Gastroesophageal sphincter (tissue), 4 donors: ENCODE data around the gene NPL. TPM values are rescaled to one million over a fixed set of nuclear protein-coding genes. Genes with fewer than 3 reads are reported as not detected.

Experiments
- ATAC-seq: fragments of 150-250 bp; one replicate; pipeline ENCODE4 v1.9.1; 2016; ENCODE audit warnings: mild to moderate bottlenecking, moderate library complexity
- H3K27ac ChIP-seq, 4 donors: fragments of 200-600 bp; sonication (generic) in 3 of 4; 1 replicate in 3 of 4; 2 replicates in 1 of 4; pipeline ENCODE4 v1.5.1; 2016 to 2019
- H3K27me3 ChIP-seq: fragments of 200-600 bp; sonication (generic); one replicate; pipeline ENCODE4 v1.5.1; 2019
- H3K36me3 ChIP-seq, 2 donors: fragments of 200-600 bp; sonication (generic); one replicate each; pipeline ENCODE4 v1.5.1; 2019; ENCODE audit warnings: control low read depth in 1 of 2
- H3K4me1 ChIP-seq, 3 donors: fragments of 200-600 bp; sonication (generic); 1 replicate in 2 of 3; 2 replicates in 1 of 3; pipeline ENCODE4 v1.5.1; 2016 to 2019; ENCODE audit warnings: control low read depth in 2 of 3
- H3K4me3 ChIP-seq, 2 donors: fragments of 200-600 bp; sonication (generic); one replicate each; pipeline ENCODE4 v1.5.1; 2019; ENCODE audit warnings: mild to moderate bottlenecking in 1 of 2, moderate library complexity in 1 of 2
- H3K9me3 ChIP-seq, 3 donors: fragments of 200-600 bp; sonication (generic); one replicate each; pipeline ENCODE4 v1.5.1; 2017 to 2019; ENCODE audit warnings: control low read depth in 2 of 3
- EP300 ChIP-seq: sonication (generic); formaldehyde crosslinking; IDR thresholded peaks from one replicate; pipeline ENCODE4 v1.6.1; 2017; ENCODE audit warnings: antibody characterized with exemption, mild to moderate bottlenecking
- POLR2A ChIP-seq, 2 donors: fragments of 450-650 bp; IDR thresholded peaks; one replicate each; pipeline ENCODE4 v1.6.1; 2017; ENCODE audit warnings: antibody characterized with exemption in 2 of 2, mild to moderate bottlenecking in 2 of 2, moderate library complexity in 1 of 2
- POLR2AphosphoS5 ChIP-seq: sonication (generic); formaldehyde crosslinking; IDR thresholded peaks from one replicate; pipeline ENCODE4 v1.6.1; 2017; ENCODE audit warnings: antibody characterized with exemption
- WGBS, 2 donors: methylation state at CpG; one replicate each; pipeline ENCODE4 v1.1.5; 2018; ENCODE audit warnings: low coverage in 1 of 2; 5-methylcytosine and 5-hydroxymethylcytosine counted together
- total RNA-seq, 4 donors: library from RNA; depleted of rRNA; stranded (reverse); fragments of >200 nt; gene quantifications; one replicate each; pipeline ENCODE4 v1.1.0, GENCODE V29; 2016
- TF ChIP-seq, protein P1 (sequence below), 4 experiments: fragments of 200-600 bp in 2 of 4; fragments of 450-650 bp in 2 of 4; sonication (generic) in 1 of 4; IDR thresholded peaks; one replicate each; pipeline ENCODE4 v1.5.1; 2017 to 2019; ENCODE audit warnings: antibody characterized with exemption in 4 of 4, mild to moderate bottlenecking in 2 of 4, moderate library complexity in 2 of 4

Gene NPL
- total RNA-seq, 4 donors from 2014 or later = 6.8 to 10.2 (median 7.9) TPM

DNA sequence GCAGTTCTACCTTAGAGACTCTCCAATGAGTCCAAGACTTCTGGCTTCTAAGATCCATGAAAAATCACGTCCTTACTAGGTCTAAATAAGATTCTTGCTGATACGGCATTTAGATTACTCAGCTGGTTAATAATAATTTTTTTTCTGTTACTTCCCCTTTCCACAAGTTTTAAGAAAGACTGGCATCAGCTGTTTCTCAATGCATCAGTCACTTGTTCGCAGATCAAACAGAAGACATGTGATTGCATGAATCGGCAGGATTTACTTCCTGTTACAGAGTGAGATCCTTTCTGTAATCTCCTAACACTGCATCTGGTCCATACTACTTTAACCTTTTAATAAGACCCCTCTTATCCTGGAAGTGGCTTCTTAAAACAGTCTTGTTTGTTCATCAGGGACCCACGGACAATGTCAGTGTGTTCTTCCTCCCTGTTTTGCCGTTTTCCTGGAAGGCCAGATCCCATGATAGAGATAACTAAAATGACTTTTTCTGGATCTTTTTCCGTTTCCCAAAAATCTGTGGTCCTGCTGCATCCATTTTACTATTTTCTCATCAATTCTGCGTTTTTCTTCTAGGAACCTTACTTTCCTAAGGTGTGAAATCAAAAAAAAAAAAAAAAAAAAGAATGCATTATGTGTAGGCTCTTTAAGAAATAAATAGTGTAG, 6.1 kb downstream of the NPL start:
- H3K27me3 ChIP-seq = no peaks in the 10 kb centered on the region
- ATAC-seq = no peak
- H3K9me3 ChIP-seq = no peaks in the 10 kb centered on the region
- H3K4me1 ChIP-seq = no peaks in the 10 kb centered on the region
- TF ChIP-seq, protein P1, sequence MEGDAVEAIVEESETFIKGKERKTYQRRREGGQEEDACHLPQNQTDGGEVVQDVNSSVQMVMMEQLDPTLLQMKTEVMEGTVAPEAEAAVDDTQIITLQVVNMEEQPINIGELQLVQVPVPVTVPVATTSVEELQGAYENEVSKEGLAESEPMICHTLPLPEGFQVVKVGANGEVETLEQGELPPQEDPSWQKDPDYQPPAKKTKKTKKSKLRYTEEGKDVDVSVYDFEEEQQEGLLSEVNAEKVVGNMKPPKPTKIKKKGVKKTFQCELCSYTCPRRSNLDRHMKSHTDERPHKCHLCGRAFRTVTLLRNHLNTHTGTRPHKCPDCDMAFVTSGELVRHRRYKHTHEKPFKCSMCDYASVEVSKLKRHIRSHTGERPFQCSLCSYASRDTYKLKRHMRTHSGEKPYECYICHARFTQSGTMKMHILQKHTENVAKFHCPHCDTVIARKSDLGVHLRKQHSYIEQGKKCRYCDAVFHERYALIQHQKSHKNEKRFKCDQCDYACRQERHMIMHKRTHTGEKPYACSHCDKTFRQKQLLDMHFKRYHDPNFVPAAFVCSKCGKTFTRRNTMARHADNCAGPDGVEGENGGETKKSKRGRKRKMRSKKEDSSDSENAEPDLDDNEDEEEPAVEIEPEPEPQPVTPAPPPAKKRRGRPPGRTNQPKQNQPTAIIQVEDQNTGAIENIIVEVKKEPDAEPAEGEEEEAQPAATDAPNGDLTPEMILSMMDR (IDR thresholded peaks at IDR 0.05) = no peak
- TF ChIP-seq EP300 (no peak), POLR2A (IDR thresholded peaks at IDR 0.05) (no peak), POLR2AphosphoS5 (no peak)
- H3K36me3 ChIP-seq = peaks cover 0 to 37% of the 10 kb centered on the region in 2 donors
- WGBS, 2 donors = 42 to 71% methylated on average over 4 to 8 of the region's 8 CpGs
- no peak overlapping the region for H3K4me3 ChIP-seq
- H3K27ac ChIP-seq = no peak overlapping the region

DNA sequence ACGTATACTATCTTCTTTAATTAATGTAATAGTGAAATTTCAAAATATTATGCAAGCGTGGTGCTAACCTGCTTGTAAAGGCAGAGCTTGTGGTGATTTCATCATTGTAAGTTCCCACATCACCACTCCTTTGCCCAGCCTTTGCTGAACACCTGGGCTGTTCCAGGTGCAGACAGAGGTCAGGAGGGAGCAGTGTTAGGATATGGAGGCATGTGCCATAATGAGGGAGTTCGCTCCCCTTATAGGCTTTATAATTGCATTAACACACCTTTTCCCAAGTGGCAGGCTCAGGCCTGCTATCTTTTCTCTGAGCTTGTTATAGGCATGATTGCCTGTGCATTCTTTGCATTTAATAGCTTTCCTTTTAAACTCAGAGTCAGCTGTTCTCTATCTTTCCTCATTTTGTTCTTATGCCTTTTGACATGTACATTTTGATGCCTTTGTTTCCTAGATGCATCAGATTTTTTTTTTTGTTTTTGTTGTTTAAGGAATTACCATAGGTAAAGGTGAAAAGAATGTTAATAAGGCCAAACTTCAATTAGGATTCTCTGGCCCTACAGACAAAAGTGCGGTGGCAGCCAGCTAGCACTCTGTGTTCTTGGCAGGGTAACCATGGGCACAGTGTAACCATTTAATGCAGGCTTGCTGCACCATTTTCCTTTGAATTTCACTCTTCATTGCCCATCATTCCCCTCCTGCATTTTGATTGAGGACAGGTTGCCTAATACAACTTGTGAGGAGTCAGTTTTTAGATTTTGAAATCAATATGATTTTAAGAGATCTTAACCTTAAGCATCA, 12.6 kb downstream of the NPL start:
- Histone ChIP-seq H3K27ac (no peak overlapping the region), H3K27me3 (no peaks in the 10 kb centered on the region), H3K9me3 (no peaks in the 10 kb centered on the region), H3K36me3 (peaks cover 0 to 49% of the 10 kb centered on the region in 2 donors), H3K4me3 (no peak overlapping the region), H3K4me1 (no peaks in the 10 kb centered on the region)
- TF ChIP-seq POLR2A (IDR thresholded peaks at IDR 0.05) = no peak
- TF ChIP-seq POLR2AphosphoS5 = no peak
- no peak for TF ChIP-seq EP300
- TF ChIP-seq, protein P1 (IDR thresholded peaks at IDR 0.05) = no peak
- ATAC-seq = no peak
- WGBS, 2 donors = 87 to 89% methylated on average over 4 of the region's 4 CpGs

DNA sequence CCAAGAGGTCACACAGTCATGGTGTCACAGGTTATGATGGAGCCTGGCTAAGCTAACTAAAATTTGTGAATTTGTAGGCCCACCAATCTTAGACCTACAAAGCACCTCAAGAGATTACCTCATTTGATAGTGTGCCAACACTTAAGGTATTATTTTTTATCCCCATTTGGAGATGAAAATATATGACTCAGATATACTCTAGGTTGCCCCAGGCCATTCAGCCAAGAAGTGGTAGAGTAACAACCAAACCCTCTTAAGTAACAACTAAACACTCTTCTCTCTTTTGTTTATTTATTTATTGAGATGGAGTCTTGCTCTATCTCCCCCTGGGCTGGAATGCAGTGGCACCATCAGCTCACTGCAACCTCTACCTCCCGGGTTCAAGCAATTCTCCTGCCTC, 14.3 kb downstream of the NPL start:
- WGBS, 2 donors = 67 to 82% methylated on average over 1 of the region's 1 CpG
- peaks cover 0 to 42% of the 10 kb centered on the region in 2 donors for H3K36me3 ChIP-seq
- H3K4me1 ChIP-seq = no peaks in the 10 kb centered on the region
- H3K4me3 ChIP-seq = no peak overlapping the region
- no peak for ATAC-seq
- TF ChIP-seq, protein P1 (IDR thresholded peaks at IDR 0.05) = no peak
- TF ChIP-seq POLR2AphosphoS5 = no peak
- no peak for TF ChIP-seq POLR2A (IDR thresholded peaks at IDR 0.05)
- TF ChIP-seq EP300 = no peak
- no peaks in the 10 kb centered on the region for H3K27me3 ChIP-seq
- no peak overlapping the region for H3K27ac ChIP-seq
- no peaks in the 10 kb centered on the region for H3K9me3 ChIP-seq

DNA sequence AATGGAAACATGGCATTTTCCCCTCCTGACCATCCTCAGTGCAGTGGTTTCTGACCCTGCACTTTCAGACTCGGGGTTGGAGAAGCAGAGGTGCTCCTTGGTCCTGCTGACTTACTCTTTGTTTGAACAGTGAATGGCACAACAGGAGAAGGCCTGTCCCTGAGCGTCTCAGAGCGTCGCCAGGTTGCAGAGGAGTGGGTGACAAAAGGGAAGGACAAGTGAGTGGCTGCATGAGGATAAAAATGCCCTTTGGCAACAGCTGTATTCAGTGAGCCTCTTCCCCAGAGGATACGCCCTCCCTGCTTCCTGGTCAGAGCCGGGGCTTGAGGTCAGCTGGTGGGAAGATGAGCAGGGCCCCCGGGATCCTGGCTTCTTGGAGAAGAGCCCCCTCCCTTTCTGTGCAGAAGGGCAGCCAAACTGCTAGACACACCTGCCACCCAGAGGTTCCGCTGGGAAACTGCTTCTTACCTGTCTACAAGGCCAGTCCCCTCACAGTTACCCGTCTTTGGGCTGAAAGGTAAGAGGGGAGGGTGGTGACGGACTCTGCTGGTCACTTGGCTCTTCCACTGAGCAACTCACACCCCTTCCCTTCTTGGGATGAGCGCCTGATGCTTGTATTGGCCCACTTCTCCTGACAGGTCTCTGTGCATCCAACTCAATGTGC, 16.6 kb downstream of the NPL start:
- Histone ChIP-seq H3K27ac (no peak overlapping the region), H3K4me3 (no peak overlapping the region), H3K36me3 (peaks cover 0 to 47% of the 10 kb centered on the region in 2 donors), H3K4me1 (no peaks in the 10 kb centered on the region), H3K9me3 (no peaks in the 10 kb centered on the region), H3K27me3 (no peaks in the 10 kb centered on the region)
- no peak for TF ChIP-seq POLR2AphosphoS5
- no peak for TF ChIP-seq POLR2A (IDR thresholded peaks at IDR 0.05)
- WGBS, 2 donors = 65 to 80% methylated on average over 4 to 8 of the region's 11 CpGs
- ATAC-seq = no peak

DNA sequence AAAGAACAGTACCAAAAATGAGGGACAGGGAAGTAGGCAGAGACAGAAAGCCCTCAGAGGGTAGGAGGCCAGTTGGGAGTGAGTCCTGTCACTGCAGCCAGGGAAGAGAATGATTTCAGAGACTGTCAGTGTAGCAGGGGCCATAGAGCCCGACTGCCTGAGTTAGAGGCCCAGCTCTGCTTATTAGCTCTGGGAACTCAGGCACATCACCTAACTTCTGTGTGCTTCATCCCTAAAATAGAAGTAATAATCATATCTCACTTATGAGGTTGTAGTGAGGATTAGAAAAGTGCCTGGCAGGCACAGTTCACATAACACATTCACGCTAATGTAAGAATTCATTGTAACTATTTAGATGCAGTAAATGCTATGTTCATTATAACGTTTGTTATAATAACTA, 18.3 kb downstream of the NPL start:
- H3K27me3 ChIP-seq = no peaks in the 10 kb centered on the region
- no peaks in the 10 kb centered on the region for H3K9me3 ChIP-seq
- ATAC-seq = no peak
- no peak overlapping the region for H3K4me3 ChIP-seq
- H3K4me1 ChIP-seq = no peaks in the 10 kb centered on the region
- H3K27ac ChIP-seq = no peak overlapping the region
- TF ChIP-seq POLR2A (IDR thresholded peaks at IDR 0.05) = no peak
- no peak for TF ChIP-seq POLR2AphosphoS5
- TF ChIP-seq, protein P1 (IDR thresholded peaks at IDR 0.05) = no peak
- no peak for TF ChIP-seq EP300
- H3K36me3 ChIP-seq = peaks cover 0 to 61% of the 10 kb centered on the region in 2 donors
- 82 to 86% methylated on average over 1 to 3 of the region's 3 CpGs for WGBS, 2 donors
